Pancreas (tissue), 10 donors: Measurements from ENCODE around the gene COL25A1. TPM values are rescaled to one million over a fixed set of nuclear protein-coding genes. Genes with fewer than 3 reads are reported as not detected.

Experiments
- ATAC-seq, 4 donors: fragments of 200-7000 bp; cut with Tn5 transposase; one replicate each; pipeline versions ENCODE4 v1.8.0 to v1.9.1; 2020; ENCODE audit warnings: mild to moderate bottlenecking in 4 of 4, moderate library complexity in 4 of 4
- DNase-seq, 6 donors: peaks; one replicate each; pipeline ENCODE4 v3.0.0-alpha.2; 2020
- FAIRE-seq: peaks from 2 replicates; lab custom pipeline; 2012; peaks lifted over from hg19 to GRCh38; lab: Jason Lieb, UNC
- H3K27ac ChIP-seq, 4 donors: fragments of 200-600 bp; sonication (generic); 1 replicate in 3 of 4; 2 replicates in 1 of 4; pipeline versions ENCODE4 v1.5.0 to v1.8.0; 2020
- H3K27me3 ChIP-seq, 4 donors: fragments of 200-600 bp; one replicate each; pipeline ENCODE4 v1.8.0; 2021
- H3K36me3 ChIP-seq, 3 donors: fragments of 200-600 bp; sonication (generic) in 1 of 3; one replicate each; pipeline versions ENCODE4 v1.5.0 to v1.8.0; 2020 to 2021
- H3K4me1 ChIP-seq, 3 donors: fragments of 200-600 bp; one replicate each; pipeline ENCODE4 v1.8.0; 2021
- H3K4me3 ChIP-seq, 4 donors: fragments of 200-600 bp; sonication (generic) in 2 of 4; one replicate each; pipeline versions ENCODE4 v1.5.0 to v1.8.0; 2020 to 2021
- H3K9me3 ChIP-seq, 4 donors: fragments of 200-600 bp; one replicate each; pipeline ENCODE4 v1.8.0; 2021
- WGBS, 2 donors: extraction: QIAGEN DNeasy Blood & Tissue Kit; methylation state at CpG; one replicate each; pipeline ENCODE4 v1.1.7; 2013; 5-methylcytosine and 5-hydroxymethylcytosine counted together
- intact Hi-C, 3 donors: fragments of 100-400 bp; cut with DNase I; formaldehyde crosslinking; loops; one replicate each; pipeline versions ENCODE4 v1.11.1 to v1.14.2; 2022
- polyA plus RNA-seq, 2 donors: library from polyadenylated mRNA; stranded (reverse); fragments of 200-250 nt; gene quantifications; one replicate each; pipeline ENCODE4 v1.2.3, GENCODE V29; 2013
- total RNA-seq, 6 donors: library from RNA; stranded (reverse); fragmentation: NEBNext Ultra II Directional in 4 of 6; extraction: Animal tissue kit (Norgen Biotek cat#: 25700) in 4 of 6; gene quantifications; one replicate each; pipeline versions ENCODE4 v1.2.1 to v1.2.4, GENCODE V29; 2021 to 2023
- TF ChIP-seq, protein P1 (sequence below), 4 donors: fragments of 200-600 bp; sonication (generic) in 3 of 4; IDR thresholded peaks; one replicate each; pipeline versions ENCODE4 v1.5.0 to v1.8.0; 2021; ENCODE audit warnings: antibody characterized with exemption in 4 of 4
- donor health status: healthy with polysubstance abuse.
- donor health status: DM: no; HTN: no; CAD: no; lungs with moderate emphysema.
- donor health status: DM: no; HTN: no; CAD: no.
- donor health status: control.
- donor health status: control.
- donor health status: Bipolar disorder and iron deficiency.
- donor health status: DM: yes; HTN: yes; CAD: no.
- donor health status: DM: no; HTN: no; CAD: no.
- donor health status: DM: no; HTN: no; CAD: no.
- donor health status: DM: yes; HTN: yes; CAD: no.

Gene COL25A1
- total and polyA plus RNA-seq, 8 donors, result 0.08 to 0.46 (median 0.22) TPM

DNA sequence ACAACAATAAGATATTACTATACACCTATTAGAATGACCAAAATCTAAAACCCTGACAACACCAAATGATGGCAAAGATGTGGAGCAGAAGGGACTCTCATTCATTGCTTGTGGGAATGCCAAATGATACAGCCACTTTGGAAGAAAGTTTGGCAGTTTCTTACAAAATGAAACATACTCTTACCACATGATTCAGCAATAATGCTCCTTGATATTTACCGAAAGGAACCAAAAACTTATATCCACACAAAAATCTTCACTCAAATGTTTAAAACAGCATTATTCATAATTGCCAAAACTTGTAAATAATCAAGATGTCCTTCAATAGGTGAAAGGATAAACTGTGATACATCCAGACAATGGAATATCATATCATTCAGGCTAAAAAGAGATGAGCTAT lies 180.9 kb downstream of the COL25A1 start:
- TF ChIP-seq, protein P1, sequence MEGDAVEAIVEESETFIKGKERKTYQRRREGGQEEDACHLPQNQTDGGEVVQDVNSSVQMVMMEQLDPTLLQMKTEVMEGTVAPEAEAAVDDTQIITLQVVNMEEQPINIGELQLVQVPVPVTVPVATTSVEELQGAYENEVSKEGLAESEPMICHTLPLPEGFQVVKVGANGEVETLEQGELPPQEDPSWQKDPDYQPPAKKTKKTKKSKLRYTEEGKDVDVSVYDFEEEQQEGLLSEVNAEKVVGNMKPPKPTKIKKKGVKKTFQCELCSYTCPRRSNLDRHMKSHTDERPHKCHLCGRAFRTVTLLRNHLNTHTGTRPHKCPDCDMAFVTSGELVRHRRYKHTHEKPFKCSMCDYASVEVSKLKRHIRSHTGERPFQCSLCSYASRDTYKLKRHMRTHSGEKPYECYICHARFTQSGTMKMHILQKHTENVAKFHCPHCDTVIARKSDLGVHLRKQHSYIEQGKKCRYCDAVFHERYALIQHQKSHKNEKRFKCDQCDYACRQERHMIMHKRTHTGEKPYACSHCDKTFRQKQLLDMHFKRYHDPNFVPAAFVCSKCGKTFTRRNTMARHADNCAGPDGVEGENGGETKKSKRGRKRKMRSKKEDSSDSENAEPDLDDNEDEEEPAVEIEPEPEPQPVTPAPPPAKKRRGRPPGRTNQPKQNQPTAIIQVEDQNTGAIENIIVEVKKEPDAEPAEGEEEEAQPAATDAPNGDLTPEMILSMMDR (IDR thresholded peaks at IDR 0.05), result no peak
- H3K9me3 ChIP-seq, result no peaks in the 10 kb centered on the region
- no peak overlapping the region for H3K27ac ChIP-seq
- no peak overlapping the region for H3K4me3 ChIP-seq
- no peaks in the 10 kb centered on the region for H3K4me1 ChIP-seq
- WGBS, 2 donors, result 88 to 94% methylated on average over 1 of the region's 1 CpG
- DNase-seq (no peak), FAIRE-seq (no peak), ATAC-seq (no peak)
- intact Hi-C loops, result no loop called here
- H3K27me3 ChIP-seq, result no peaks in the 10 kb centered on the region
- H3K36me3 ChIP-seq, result no peaks in the 10 kb centered on the region

DNA sequence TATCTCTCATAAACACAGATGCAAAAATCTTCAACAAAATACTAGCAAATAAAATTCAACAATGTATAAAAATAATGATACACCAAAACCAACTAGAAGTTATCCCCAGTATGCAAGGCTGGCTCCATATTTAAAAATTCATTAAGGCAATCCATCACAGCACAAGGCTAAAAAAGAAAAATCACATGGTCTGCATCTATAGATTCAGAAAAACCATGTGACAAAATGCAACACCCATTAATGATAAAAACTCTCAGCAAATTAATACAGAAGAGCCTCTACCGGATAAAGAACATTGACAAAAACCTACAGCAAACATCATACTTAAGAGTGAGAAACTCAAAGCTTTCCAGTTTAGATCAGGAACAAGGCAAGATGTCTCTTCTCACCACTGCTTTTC lies 182.6 kb downstream of the COL25A1 start:
- no peak overlapping the region for H3K4me3 ChIP-seq
- ATAC-seq (no peak), FAIRE-seq (no peak), DNase-seq (no peak)
- H3K27ac ChIP-seq, result no peak overlapping the region
- H3K36me3 ChIP-seq, result no peaks in the 10 kb centered on the region
- H3K27me3 ChIP-seq, result peaks cover 0 to 2% (median 0%) of the 10 kb centered on the region in 4 donors
- intact Hi-C loops, result no loop called here
- H3K4me1 ChIP-seq, result no peaks in the 10 kb centered on the region
- TF ChIP-seq, protein P1 (IDR thresholded peaks at IDR 0.05), result no peak
- 89 to 96% methylated on average over 1 of the region's 1 CpG for WGBS, 2 donors
- no peaks in the 10 kb centered on the region for H3K9me3 ChIP-seq

GRCh38 chr4:109118635-109119034 lies 183.8 kb downstream of the COL25A1 start:
- DNase-seq (no peak), ATAC-seq (no peak), FAIRE-seq (no peak)
- H3K27me3 ChIP-seq, result peaks cover 0 to 2% (median 0%) of the 10 kb centered on the region in 4 donors
- H3K9me3 ChIP-seq, result no peaks in the 10 kb centered on the region
- H3K27ac ChIP-seq, result no peak overlapping the region
- H3K4me1 ChIP-seq, result no peaks in the 10 kb centered on the region
- intact Hi-C loops, result no loop called here
- H3K4me3 ChIP-seq, result no peak overlapping the region
- TF ChIP-seq, protein P1 (IDR thresholded peaks at IDR 0.05), result no peak
- 72 to 90% methylated on average over 2 of the region's 2 CpGs for WGBS, 2 donors
- no peaks in the 10 kb centered on the region for H3K36me3 ChIP-seq

GRCh38 chr4:109114501-109114900 lies 188.0 kb downstream of the COL25A1 start:
- 73 to 84% methylated on average over 3 of the region's 3 CpGs for WGBS, 2 donors
- Histone ChIP-seq H3K4me3 (no peak overlapping the region), H3K9me3 (no peaks in the 10 kb centered on the region), H3K36me3 (no peaks in the 10 kb centered on the region), H3K4me1 (no peaks in the 10 kb centered on the region), H3K27ac (no peak overlapping the region), H3K27me3 (peaks cover 0 to 2% (median 0%) of the 10 kb centered on the region in 4 donors)
- no peak for DNase-seq
- ATAC-seq, result no peak
- FAIRE-seq, result no peak
- intact Hi-C loops, result no loop called here
- TF ChIP-seq, protein P1 (IDR thresholded peaks at IDR 0.05), result no peak

DNA sequence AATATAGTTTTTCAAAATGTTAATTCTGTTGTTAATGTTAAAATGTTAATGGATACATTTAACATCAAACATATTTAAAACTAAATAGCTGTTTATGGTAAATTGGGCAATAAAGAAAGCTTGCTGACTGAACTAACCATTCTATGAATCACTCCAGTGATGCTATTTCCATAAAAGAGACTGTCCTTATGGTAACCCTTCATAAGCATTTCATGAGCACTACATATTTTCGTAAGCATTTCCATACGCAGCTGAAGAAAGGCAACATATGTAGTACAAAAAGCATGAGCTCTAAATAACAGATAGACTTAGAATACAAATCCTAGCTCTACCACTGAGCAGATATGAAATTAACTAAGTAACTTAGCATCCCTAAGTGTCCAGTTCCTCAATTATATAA lies 188.9 kb downstream of the COL25A1 start:
- Histone ChIP-seq H3K9me3 (no peaks in the 10 kb centered on the region), H3K4me1 (no peaks in the 10 kb centered on the region), H3K4me3 (no peak overlapping the region), H3K27ac (no peak overlapping the region), H3K27me3 (peaks cover 0 to 2% (median 0%) of the 10 kb centered on the region in 4 donors), H3K36me3 (no peaks in the 10 kb centered on the region)
- DNase-seq (no peak), FAIRE-seq (no peak), ATAC-seq (no peak)
- intact Hi-C loops, result no loop called here
- 82 to 93% methylated on average over 2 of the region's 2 CpGs for WGBS, 2 donors
- TF ChIP-seq, protein P1 (IDR thresholded peaks at IDR 0.05), result no peak
